Testis (tissue), 2 donors: ENCODE results near the gene TRIO.

ENCODE experiments used
- POLR2A ChIP-seq: fragments of 450-650 bp; IDR thresholded peaks from one replicate; pipeline ENCODE4 v1.6.1; 2017; ENCODE audit warnings: antibody characterized with exemption, mild to moderate bottlenecking, moderate library complexity
- TF ChIP-seq, protein P1 (sequence below), 3 experiments: fragments of 450-650 bp in 2 of 3; fragments of 200-600 bp in 1 of 3; sonication (generic) in 1 of 3; IDR thresholded peaks; one replicate each; pipeline ENCODE4 v1.5.1; 2016 to 2019; ENCODE audit warnings: antibody characterized with exemption in 3 of 3, mild to moderate bottlenecking in 2 of 3, moderate library complexity in 1 of 3

DNA sequence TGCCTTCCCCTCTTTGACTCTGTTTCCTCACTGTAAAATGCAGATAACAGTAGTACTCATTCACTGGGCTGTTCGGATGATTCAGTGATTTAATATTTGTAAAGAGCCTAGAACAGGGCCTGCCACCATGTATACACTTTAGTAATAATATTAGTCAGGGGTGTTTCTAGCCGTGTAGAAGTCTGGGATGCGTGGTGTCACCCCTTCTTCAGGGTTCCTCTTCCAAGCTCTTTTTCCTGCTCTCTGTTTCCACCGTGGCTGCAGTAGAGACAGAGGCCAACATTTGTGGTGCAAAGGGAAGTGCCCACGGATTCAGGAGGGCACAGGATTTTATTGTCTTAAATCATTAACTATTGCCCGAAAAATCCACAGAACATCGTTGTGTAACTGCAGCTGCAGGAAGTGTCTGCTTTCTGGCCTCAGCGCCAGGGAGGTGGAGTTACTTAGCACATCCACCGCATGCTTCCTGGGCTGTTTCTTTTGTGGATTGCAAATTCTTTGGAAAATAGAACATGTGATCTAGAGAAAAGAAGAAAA, 61.7 kb downstream of the TRIO start:
- TF ChIP-seq, protein P1, sequence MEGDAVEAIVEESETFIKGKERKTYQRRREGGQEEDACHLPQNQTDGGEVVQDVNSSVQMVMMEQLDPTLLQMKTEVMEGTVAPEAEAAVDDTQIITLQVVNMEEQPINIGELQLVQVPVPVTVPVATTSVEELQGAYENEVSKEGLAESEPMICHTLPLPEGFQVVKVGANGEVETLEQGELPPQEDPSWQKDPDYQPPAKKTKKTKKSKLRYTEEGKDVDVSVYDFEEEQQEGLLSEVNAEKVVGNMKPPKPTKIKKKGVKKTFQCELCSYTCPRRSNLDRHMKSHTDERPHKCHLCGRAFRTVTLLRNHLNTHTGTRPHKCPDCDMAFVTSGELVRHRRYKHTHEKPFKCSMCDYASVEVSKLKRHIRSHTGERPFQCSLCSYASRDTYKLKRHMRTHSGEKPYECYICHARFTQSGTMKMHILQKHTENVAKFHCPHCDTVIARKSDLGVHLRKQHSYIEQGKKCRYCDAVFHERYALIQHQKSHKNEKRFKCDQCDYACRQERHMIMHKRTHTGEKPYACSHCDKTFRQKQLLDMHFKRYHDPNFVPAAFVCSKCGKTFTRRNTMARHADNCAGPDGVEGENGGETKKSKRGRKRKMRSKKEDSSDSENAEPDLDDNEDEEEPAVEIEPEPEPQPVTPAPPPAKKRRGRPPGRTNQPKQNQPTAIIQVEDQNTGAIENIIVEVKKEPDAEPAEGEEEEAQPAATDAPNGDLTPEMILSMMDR (IDR thresholded peaks at IDR 0.05) = no peak
- no peak for TF ChIP-seq POLR2A
